Measurements from ENCODE around the gene SMIM24.

SMIM24 gene

DNA sequence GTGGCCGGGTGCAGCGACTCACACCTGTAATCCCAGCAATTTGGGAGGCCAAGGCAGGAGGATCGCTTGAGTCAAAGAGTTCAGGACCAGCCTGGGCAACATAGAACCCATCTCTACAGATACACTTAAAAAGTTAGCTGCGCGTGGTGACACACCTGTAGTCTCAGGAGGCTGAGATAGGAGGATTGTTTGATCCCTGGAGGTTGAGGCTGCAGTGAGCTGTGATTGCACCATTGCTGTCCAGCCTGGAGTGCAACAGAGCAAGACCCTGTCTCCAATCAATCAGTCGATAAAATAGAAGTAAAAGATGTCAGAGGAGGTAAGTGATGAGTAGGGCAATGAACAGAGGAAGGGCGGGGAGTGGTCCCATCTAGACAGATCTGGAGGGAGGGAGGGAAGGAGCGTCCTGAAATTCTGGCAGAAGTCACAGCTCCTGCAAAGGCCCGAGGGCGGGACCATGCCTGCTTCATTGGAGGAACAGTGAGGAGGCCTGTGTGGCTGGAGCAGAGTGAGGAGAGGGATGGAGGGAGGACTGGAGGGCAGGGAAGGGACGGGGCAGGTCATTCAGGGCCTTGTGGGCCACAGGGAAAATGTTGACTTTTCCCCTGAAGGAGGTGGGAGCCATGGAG lies 9.7 kb downstream of the SMIM24 start:
- Histone ChIP-seq H3K27ac (ENCODE audit: low read length) (no peak overlapping the region), H3K79me2 (ENCODE audit: low read length) (no peaks in the 10 kb centered on the region), H3K36me3 (replicated peaks; ENCODE audit: low read depth, low read length) (peaks cover 6% of the 10 kb centered on the region), H3K4me2 (ENCODE audit: low read length) (no peak overlapping the region), H2AFZ (ENCODE audit: low read depth, low read length) (no peak overlapping the region), H3K4me3 (ENCODE audit: low read length) (no peak overlapping the region), H3K9me3 (ENCODE audit: insufficient read depth, low read length) (no peaks in the 10 kb centered on the region), H3K27me3 (ENCODE audit: low read depth, low read length) (peaks cover 6% of the 10 kb centered on the region; the same call in 1 of the 2 replicates), H3K9ac (ENCODE audit: low read length) (no peak overlapping the region), H4K20me1 (ENCODE audit: insufficient read depth, low read length) (no peaks in the 10 kb centered on the region), H3K4me1 (ENCODE audit: low read length) (no peaks in the 10 kb centered on the region)
- TF ChIP-seq, protein P1, sequence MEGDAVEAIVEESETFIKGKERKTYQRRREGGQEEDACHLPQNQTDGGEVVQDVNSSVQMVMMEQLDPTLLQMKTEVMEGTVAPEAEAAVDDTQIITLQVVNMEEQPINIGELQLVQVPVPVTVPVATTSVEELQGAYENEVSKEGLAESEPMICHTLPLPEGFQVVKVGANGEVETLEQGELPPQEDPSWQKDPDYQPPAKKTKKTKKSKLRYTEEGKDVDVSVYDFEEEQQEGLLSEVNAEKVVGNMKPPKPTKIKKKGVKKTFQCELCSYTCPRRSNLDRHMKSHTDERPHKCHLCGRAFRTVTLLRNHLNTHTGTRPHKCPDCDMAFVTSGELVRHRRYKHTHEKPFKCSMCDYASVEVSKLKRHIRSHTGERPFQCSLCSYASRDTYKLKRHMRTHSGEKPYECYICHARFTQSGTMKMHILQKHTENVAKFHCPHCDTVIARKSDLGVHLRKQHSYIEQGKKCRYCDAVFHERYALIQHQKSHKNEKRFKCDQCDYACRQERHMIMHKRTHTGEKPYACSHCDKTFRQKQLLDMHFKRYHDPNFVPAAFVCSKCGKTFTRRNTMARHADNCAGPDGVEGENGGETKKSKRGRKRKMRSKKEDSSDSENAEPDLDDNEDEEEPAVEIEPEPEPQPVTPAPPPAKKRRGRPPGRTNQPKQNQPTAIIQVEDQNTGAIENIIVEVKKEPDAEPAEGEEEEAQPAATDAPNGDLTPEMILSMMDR (IDR thresholded peaks at IDR 0.05; ENCODE audit: low read depth, low read length) = no peak
- no peak for TF ChIP-seq EZH2phosphoT487 (IDR thresholded peaks at IDR 0.05; ENCODE audit: low read depth)

DNA sequence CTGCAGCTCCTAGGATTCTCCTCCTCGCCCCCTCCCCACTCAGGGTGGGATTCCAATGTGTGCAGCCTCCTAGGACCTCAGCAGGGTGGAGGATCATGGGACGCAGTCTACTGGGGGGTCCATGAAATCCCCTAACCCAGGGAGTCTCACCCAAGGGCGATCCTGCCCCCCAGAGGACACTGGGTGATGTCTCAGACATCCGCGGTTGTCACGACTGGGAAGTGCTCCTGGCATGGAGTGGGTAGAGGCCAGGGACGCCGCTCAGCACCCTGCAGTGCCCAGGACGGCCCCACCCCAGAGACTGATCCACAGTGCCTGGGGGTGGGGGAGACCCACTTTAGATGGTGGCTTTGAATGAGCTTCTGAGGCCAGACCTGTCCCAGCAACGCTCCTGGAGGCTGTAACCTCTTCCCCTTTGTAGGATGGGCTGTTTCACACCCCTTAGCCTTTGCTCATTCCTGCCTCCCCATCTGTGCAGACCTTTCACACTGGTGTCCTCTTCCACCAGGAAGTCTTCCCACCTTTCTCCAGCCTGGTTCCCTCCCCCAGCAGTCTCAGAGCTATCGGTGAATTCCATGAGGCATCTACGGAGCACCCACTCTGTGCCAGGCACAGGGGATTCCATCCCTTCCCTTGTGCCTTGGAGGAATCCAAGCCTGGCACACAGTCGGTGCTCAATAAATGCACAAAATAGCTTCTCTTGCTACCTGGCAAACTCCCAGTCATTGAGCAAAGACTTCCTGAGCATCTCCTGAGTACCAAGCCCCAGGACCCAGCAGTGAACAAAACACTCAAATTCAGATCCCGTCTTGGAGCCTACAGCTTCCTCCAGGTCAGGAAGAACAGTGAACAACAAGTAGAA lies 10.5 kb downstream of the SMIM24 start:
- Histone ChIP-seq H3K27ac (ENCODE audit: low read length) (no peak overlapping the region), H3K9me3 (ENCODE audit: insufficient read depth, low read length) (no peaks in the 10 kb centered on the region)

DNA sequence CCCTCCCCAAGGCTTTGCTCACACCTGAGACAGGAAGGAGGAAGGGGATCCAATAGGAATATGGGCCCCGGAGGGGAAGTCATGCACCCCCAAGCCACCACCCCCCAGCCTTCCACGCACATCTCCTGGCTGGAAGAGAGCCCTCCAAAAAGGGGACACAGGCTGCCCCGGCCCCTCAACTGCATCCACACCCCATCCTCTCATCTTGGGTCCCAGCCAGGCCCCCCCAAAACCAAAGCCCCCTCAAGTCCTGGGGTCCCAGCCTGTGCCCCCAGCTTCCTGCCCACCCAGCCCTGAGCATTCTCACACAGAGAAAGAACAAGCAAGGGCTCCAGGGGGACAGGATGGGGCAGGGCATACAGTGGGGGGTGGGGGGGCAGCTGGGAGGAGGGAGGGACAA lies 12.1 kb downstream of the SMIM24 start:
- H3K36me3 ChIP-seq (replicated peaks; ENCODE audit: low read depth, low read length) = peaks cover 6% of the 10 kb centered on the region
- no peak overlapping the region for H3K27ac ChIP-seq (ENCODE audit: low read length)
- H3K4me1 ChIP-seq (ENCODE audit: low read length) = no peaks in the 10 kb centered on the region
- no peaks in the 10 kb centered on the region for H4K20me1 ChIP-seq (ENCODE audit: insufficient read depth, low read length)
- no peak overlapping the region for H3K4me3 ChIP-seq (ENCODE audit: low read length)
- H3K9me3 ChIP-seq (ENCODE audit: insufficient read depth, low read length) = no peaks in the 10 kb centered on the region
- H3K79me2 ChIP-seq (ENCODE audit: low read length) = no peaks in the 10 kb centered on the region
- TF ChIP-seq, protein P1 (IDR thresholded peaks at IDR 0.05; ENCODE audit: low read depth, low read length) = no peak
- TF ChIP-seq EZH2phosphoT487 (IDR thresholded peaks at IDR 0.05; ENCODE audit: low read depth) = no peak
- no peak overlapping the region for H3K4me2 ChIP-seq (ENCODE audit: low read length)
- no peaks in the 10 kb centered on the region for H3K27me3 ChIP-seq (ENCODE audit: low read depth, low read length)
- no peak overlapping the region for H2AFZ ChIP-seq (ENCODE audit: low read depth, low read length)
- no peak overlapping the region for H3K9ac ChIP-seq (ENCODE audit: low read length)

More for the DNA sequence above, 10.5 kb downstream of the SMIM24 start:
- H3K27me3 ChIP-seq (ENCODE audit: low read depth, low read length) = peaks cover under 1% of the 10 kb centered on the region; the same call in 1 of the 2 replicates
- no peaks in the 10 kb centered on the region for H4K20me1 ChIP-seq (ENCODE audit: insufficient read depth, low read length)
- no peaks in the 10 kb centered on the region for H3K79me2 ChIP-seq (ENCODE audit: low read length)
- H3K9ac ChIP-seq (ENCODE audit: low read length) = no peak overlapping the region
- no peak overlapping the region for H2AFZ ChIP-seq (ENCODE audit: low read depth, low read length)
- no peak overlapping the region for H3K4me2 ChIP-seq (ENCODE audit: low read length)
- no peaks in the 10 kb centered on the region for H3K4me1 ChIP-seq (ENCODE audit: low read length)
- no peak overlapping the region for H3K4me3 ChIP-seq (ENCODE audit: low read length)
- peaks cover 6% of the 10 kb centered on the region for H3K36me3 ChIP-seq (replicated peaks; ENCODE audit: low read depth, low read length)
- no peak for TF ChIP-seq EZH2phosphoT487 (IDR thresholded peaks at IDR 0.05; ENCODE audit: low read depth)
- TF ChIP-seq, protein P1 (IDR thresholded peaks at IDR 0.05; ENCODE audit: low read depth, low read length) = peak; percentile 21; the same call in 1 of the 2 replicates
